ENCODE measurements around the gene CCDC197. TPM values are rescaled to one million over a fixed set of nuclear protein-coding genes. Genes with fewer than 3 reads are reported as not detected.

The CCDC197 gene
- total and polyA plus RNA-seq, 2 of the 4 experiments (the other 2 are of a cell fraction), result not detected

- in situ Hi-C loops (cut with MboI; ENCODE audit: low sequenced_read_pairs), result no loop called here
- no peak overlapping the region for H3K9ac ChIP-seq (ENCODE audit: low read depth, low read length)
- peak overlapping the region; percentile 80 for H2AFZ ChIP-seq (replicated peaks; ENCODE audit: low read length, poor library complexity)
- H3K27me3 ChIP-seq (ENCODE audit: control insufficient read depth, insufficient read depth, low read length), result peaks cover 3% of the 10 kb centered on the region; the same call in 1 of the 2 replicates
- H3K4me2 ChIP-seq (ENCODE audit: low read depth, low read length), result peak overlapping the region; percentile 7
- DNase-seq, result peak; percentile 88
- peak; percentile 77 for ATAC-seq (ENCODE audit: low read depth)
- intact Hi-C loops (cut with micrococcal nuclease), result no loop called here
- H3K79me1 ChIP-seq (ENCODE audit: low read depth in 1 of 2, low read length in 2 of 2), result no peaks in the 10 kb centered on the region
- H4K20me1 ChIP-seq (ENCODE audit: insufficient read depth, low read length), result no peaks in the 10 kb centered on the region
- H3K23ac ChIP-seq (ENCODE audit: low read depth, low read length), result no peak overlapping the region
- ChIA-PET CTCF (interaction anchor here (1.1 to 1.7 kb wide), 2 partner anchors 30 to 55 kb away, joined by 3 to 8 read pairs; no protein-coding TSS in a partner anchor), POLR2A (ENCODE audit: unreplicated experiment) (no interaction called here)
- H2BK20ac ChIP-seq (ENCODE audit: low read depth, low read length), result no peak overlapping the region
- H3K27ac ChIP-seq (ENCODE audit: insufficient read depth, low read length), result peak overlapping the region; percentile 21; the same call in 1 of the 2 replicates
- 23% methylated on average over 7 of the region's 13 CpGs; no CpG with 5 or more reads in 1 of the 2 experiments for WGBS, 2 experiments (ENCODE audit: extremely low coverage in 2 of 2, insufficient read length in 1 of 2)
- no peak overlapping the region for H3K4me3 ChIP-seq (ENCODE audit: insufficient read depth, low read depth, low read length)
- H3K14ac ChIP-seq (replicated peaks; ENCODE audit: low read depth, low read length), result no peak overlapping the region
- H2AK9ac ChIP-seq (replicated peaks; ENCODE audit: low read depth, low read length, poor library complexity), result no peak overlapping the region
- no peaks in the 10 kb centered on the region for H3K36me3 ChIP-seq (ENCODE audit: control insufficient read depth, insufficient read depth, low read length)
- 0 out of 3 replicates have a peak overlapping the region, but pooled peaks have one; percentile 17 for H2BK15ac ChIP-seq (ENCODE audit: low read depth, low read length)
- H4K8ac ChIP-seq (ENCODE audit: low read depth in 2 of 2, low read length in 2 of 2), result peak overlapping the region; percentile 55 to 68; a peak in 3 of 4 replicates
- H3K4me1 ChIP-seq (ENCODE audit: control insufficient read depth, insufficient read depth, low read length), result peaks cover 7% of the 10 kb centered on the region; the same call in 1 of the 2 replicates
- TF ChIP-seq ELK1 (IDR thresholded peaks at IDR 0.05; ENCODE audit: borderline replicate concordance, low read depth, low read length) (no peak), BHLHE40 (IDR thresholded peaks at IDR 0.05; ENCODE audit: low read depth, low read length) (peak; percentile 30; the same call in 1 of the 2 replicates), RAD21 (IDR thresholded peaks at IDR 0.05; ENCODE audit: low read length) (peak; percentile 21; the same call in 1 of the 2 replicates), MXI1 (IDR thresholded peaks at IDR 0.05; ENCODE audit: borderline replicate concordance, low read depth, low read length) (0 out of 2 replicates have a peak, but pooled peaks have one; percentile 49), RCOR1 (IDR thresholded peaks at IDR 0.05; ENCODE audit: insufficient replicate concordance, low read length) (peak; percentile 69), USF2 (IDR thresholded peaks at IDR 0.05; ENCODE audit: low read depth, low read length) (peak; percentile 83), FOS (IDR thresholded peaks at IDR 0.05; ENCODE audit: low read depth, low read length) (peak; percentile 90), NFE2L2 (IDR thresholded peaks at IDR 0.05; ENCODE audit: low read depth, low read length) (no peak), POLR2A (IDR thresholded peaks at IDR 0.05; ENCODE audit: low read depth, low read length) (peak; percentile 58; the same call in 1 of the 2 replicates), SMC3 (IDR thresholded peaks at IDR 0.05; ENCODE audit: low read depth, low read length) (peak; percentile 12; the same call in 1 of the 2 replicates)
- dilution Hi-C loops (cut with HindIII; ENCODE audit: low sequenced_read_pairs, unreplicated experiment), result no loop called here
- no peak overlapping the region for H2BK120ac ChIP-seq (ENCODE audit: low read depth, low read length)
- peak overlapping the region; percentile 30 for H2BK5ac ChIP-seq (ENCODE audit: low read depth, low read length, poor library complexity, severe bottlenecking)
- peak overlapping the region; percentile 48; the same call in 1 of the 2 replicates for H4K91ac ChIP-seq (ENCODE audit: insufficient read depth, low read depth, low read length)
- peak overlapping the region; percentile 35; the same call in 1 of the 2 replicates for H2AK5ac ChIP-seq (ENCODE audit: low read depth, low read length)
- peak overlapping the region; percentile 41; the same call in 1 of the 2 replicates for H3K56ac ChIP-seq (ENCODE audit: extremely low read depth, insufficient read depth, low read length)
- BruUV-seq (replicated peaks), result no TSS peak
- peak overlapping the region; percentile 33; the same call in 1 of the 2 replicates for H3K4ac ChIP-seq (ENCODE audit: low read depth, low read length)
- no peaks in the 10 kb centered on the region for H3K9me3 ChIP-seq (ENCODE audit: control insufficient read depth, insufficient read depth, low read length)
- peak overlapping the region; percentile 13; the same call in 1 of the 2 replicates for H4K5ac ChIP-seq (ENCODE audit: low read depth, low read length)
- H3K18ac ChIP-seq (ENCODE audit: low read depth, low read length), result peak overlapping the region; percentile 7; the same call in 1 of the 2 replicates
- no peaks in the 10 kb centered on the region; the same call in 1 of the 2 replicates for H3K9me1 ChIP-seq (ENCODE audit: insufficient read depth, low read length)
Observed at GRCh38 chr14:93994919-93995682, 2.0 kb upstream of the CCDC197 start.

Measured in IMR-90 (cell line).